Endothelial cell of umbilical vein (primary cell): ENCODE measurements around the gene ASIC4. TPM values are rescaled to one million over a fixed set of nuclear protein-coding genes. Genes with fewer than 3 reads are reported as not detected.

ENCODE experiments used
- BruUV-seq: library from RNA; stranded (reverse); fragments of 400-500 nt; replicated peaks from 2 replicates; lab custom pipeline; 2021; lab: Mats Ljungman, UMichigan
- CTCF ChIA-PET: fragments of 300-600, 350-600 bp; sonication (Branson Sonifier 250); formaldehyde crosslinking; loops from one replicate; lab custom pipeline; 2021; ENCODE audit warnings: antibody characterized with exemption, inconsistent platforms; lab: Charles Lee
- POLR2A ChIA-PET: fragments of 300-600, 350-600 bp; sonication (Branson Sonifier 250); formaldehyde crosslinking; loops from one replicate; lab custom pipeline; 2021; ENCODE audit warnings: antibody characterized with exemption, inconsistent platforms; lab: Charles Lee
- DNase-seq: peaks from one replicate; pipeline ENCODE4 v3.0.0-alpha.2; 2011; ENCODE audit warnings: low read depth, low spot score
- FAIRE-seq: peaks from 2 replicates; lab custom pipeline; 2011; peaks lifted over from hg19 to GRCh38; lab: Jason Lieb, UNC
- H2AFZ ChIP-seq: 2 replicates; pipeline ENCODE4 v1.6.0; 2012; ENCODE audit warnings: low read depth, low read length, control low read depth, inconsistent platforms
- H3K27ac ChIP-seq: 2 replicates; pipeline ENCODE4 v1.5.1; 2011; ENCODE audit warnings: low read depth, mild to moderate bottlenecking, control low read depth, low read length, moderate library complexity; ENCODE audit not compliant: insufficient read depth
- H3K27me3 ChIP-seq, 2 experiments: 2 replicates each; pipeline versions ENCODE4 v1.6.0 to v1.6.1; 2011; ENCODE audit warnings: low read length in 2 of 2, mixed read lengths in 1 of 2; ENCODE audit not compliant: control insufficient read depth in 2 of 2, insufficient read depth in 2 of 2
- H3K36me3 ChIP-seq, 2 experiments: 2 replicates in 1 of 2; 3 replicates in 1 of 2; pipeline ENCODE4 v1.5.1; 2011; ENCODE audit warnings: low read length in 2 of 2, mild to moderate bottlenecking in 1 of 2, moderate library complexity in 1 of 2; ENCODE audit not compliant: control insufficient read depth in 2 of 2, insufficient read depth in 2 of 2; ENCODE audit errors: extremely low read depth in 1 of 2
- H3K4me1 ChIP-seq: 3 replicates; pipeline ENCODE4 v1.5.1; 2011; ENCODE audit warnings: mild to moderate bottlenecking, low read length; ENCODE audit not compliant: control insufficient read depth, insufficient read depth; ENCODE audit errors: extremely low read depth
- H3K4me2 ChIP-seq: 2 replicates; pipeline ENCODE4 v1.6.1; 2011; ENCODE audit warnings: low read length, control low read depth, mixed read lengths; ENCODE audit not compliant: insufficient read depth
- H3K4me3 ChIP-seq, 3 experiments: fragments of 200-600 bp in 1 of 3; sonication (generic), shearing (Covaris generic) in 1 of 3; replicated peaks in 1 of 3; 2 replicates each; pipeline ENCODE4 v1.5.1; 2011 to 2016; ENCODE audit warnings: control low read depth in 3 of 3, low read length in 3 of 3, mild to moderate bottlenecking in 2 of 3, inconsistent platforms in 1 of 3, low read depth in 1 of 3, moderate library complexity in 1 of 3; ENCODE audit not compliant: insufficient read depth in 1 of 3
- H3K79me2 ChIP-seq: 2 replicates; pipeline ENCODE4 v1.6.0; 2012; ENCODE audit warnings: low read length, inconsistent platforms; ENCODE audit not compliant: control insufficient read depth, insufficient read depth
- H3K9ac ChIP-seq: replicated peaks from 2 replicates; pipeline ENCODE3; 2011; ENCODE audit warnings: low read length, control low read depth; ENCODE audit not compliant: insufficient read depth; ENCODE audit errors: extremely low read depth
- H3K9me1 ChIP-seq: replicated peaks from 3 replicates; pipeline ENCODE4 v1.6.0; 2011; ENCODE audit warnings: mild to moderate bottlenecking, low read length; ENCODE audit not compliant: control insufficient read depth, insufficient read depth; ENCODE audit errors: extremely low read depth
- H3K9me3 ChIP-seq: replicated peaks from 2 replicates; pipeline ENCODE4 v1.5.1; 2012; ENCODE audit warnings: low read length, inconsistent platforms; ENCODE audit not compliant: control insufficient read depth, insufficient read depth
- H4K20me1 ChIP-seq: replicated peaks from 2 replicates; pipeline ENCODE3; 2011; ENCODE audit warnings: mild to moderate bottlenecking, low read length; ENCODE audit not compliant: control insufficient read depth, insufficient read depth; ENCODE audit errors: extremely low read depth
- EZH2 ChIP-seq: IDR thresholded peaks from 2 replicates; pipeline ENCODE4 v1.6.1; 2012; ENCODE audit warnings: borderline replicate concordance, low read depth, mild to moderate bottlenecking, moderate library complexity, low read length, inconsistent platforms; ENCODE audit not compliant: severe bottlenecking
- JUN ChIP-seq: IDR thresholded peaks from 2 replicates; pipeline ENCODE4 v1.6.1; 2011; ENCODE audit warnings: borderline replicate concordance, low read depth; ENCODE audit not compliant: insufficient read length, insufficient read depth
- POLR2AphosphoS5 ChIP-seq: IDR thresholded peaks from 2 replicates; pipeline ENCODE4 v1.6.1; 2012; ENCODE audit warnings: low read depth, mild to moderate bottlenecking, control low read depth, low read length, moderate library complexity; ENCODE audit not compliant: insufficient read depth
- dilution Hi-C: fragments of 300-500 bp; cut with MboI; formaldehyde crosslinking; loops from one replicate; pipeline ENCODE4 v1.15.0; 2019; ENCODE audit warnings: low sequenced_read_pairs; ENCODE audit not compliant: extremely low pct_ligation_motif_present
- intact Hi-C: fragments of 100-400 bp; cut with micrococcal nuclease; formaldehyde crosslinking; loops from one replicate; pipeline ENCODE4 v1.10.0; 2022
- polyA plus RNA-seq, 4 experiments: library from polyadenylated mRNA; depleted of rRNA in 3 of 4; stranded (reverse) in 3 of 4; unstranded in 1 of 4; fragments of >200 nt; gene quantifications; 2 replicates each; pipeline versions ENCODE4 v1.2.1 to v1.2.3, GENCODE V29; 2011 to 2012; ENCODE audit warnings: missing spikeins in 1 of 4
- total RNA-seq: library from RNA; stranded (reverse); gene quantifications from 2 replicates; pipeline ENCODE4 v1.2.3, GENCODE V29; 2021

The ASIC4 gene
- total and polyA plus RNA-seq, 2 donors (not counting 3 experiments of a cell fraction or from before 2014, with no cell fraction given), result not detected

GRCh38 chr2:219551441-219552381 lies 37.4 kb downstream of the ASIC4 start:
- no peaks in the 10 kb centered on the region for H3K4me1 ChIP-seq
- H3K27ac ChIP-seq, result no peak overlapping the region
- no peaks in the 10 kb centered on the region for H3K9me3 ChIP-seq
- H2AFZ ChIP-seq, result peak overlapping the region; percentile 43
- no peaks in the 10 kb centered on the region for H4K20me1 ChIP-seq
- no TSS peak for BruUV-seq
- H3K4me3 ChIP-seq, result no peak overlapping the region
- no peak overlapping the region for H3K9ac ChIP-seq
- no peak for FAIRE-seq
- no peaks in the 10 kb centered on the region for H3K9me1 ChIP-seq
- H3K27me3 ChIP-seq, result peaks cover 19 to 20% of the 10 kb centered on the region in 2 experiments
- H3K79me2 ChIP-seq, result no peaks in the 10 kb centered on the region
- DNase-seq, result no peak
- H3K4me2 ChIP-seq, result no peak overlapping the region
- ChIA-PET POLR2A (no interaction called here), CTCF (interaction anchor here (0.8 to 1.8 kb wide), 11 partner anchors 8 to 88 kb away, joined by 3 to 14 read pairs (median 5); partner anchors contain the start of genes CHPF, OBSL1 and TMEM198)
- dilution Hi-C loops (no loop called here), intact Hi-C loops (no loop called here)
- no peaks in the 10 kb centered on the region for H3K36me3 ChIP-seq
- TF ChIP-seq EZH2 (peak; percentile 32), POLR2AphosphoS5 (no peak)

GRCh38 chr2:219552382-219553167 lies 38.3 kb downstream of the ASIC4 start:
- POLR2A ChIA-PET, result no interaction called here
- Histone ChIP-seq H3K9me3 (no peaks in the 10 kb centered on the region), H3K79me2 (no peaks in the 10 kb centered on the region), H3K9me1 (no peaks in the 10 kb centered on the region), H3K4me2 (peak overlapping the region; percentile 61), H3K27ac (no peak overlapping the region), H3K9ac (no peak overlapping the region), H3K4me1 (no peaks in the 10 kb centered on the region), H3K4me3 (peak overlapping the region in 2 of 3 experiments; percentile 13 to 40), H2AFZ (peak overlapping the region; percentile 80), H3K27me3 (peaks cover 19 to 20% of the 10 kb centered on the region in 2 experiments), H4K20me1 (no peaks in the 10 kb centered on the region), H3K36me3 (no peaks in the 10 kb centered on the region)
- TF ChIP-seq JUN (no peak), EZH2 (peak; percentile 47)
- FAIRE-seq (peak; percentile 56), DNase-seq (peak; percentile 78)
- dilution Hi-C loops, result no loop called here
- no TSS peak for BruUV-seq
- intact Hi-C loops, result no loop called here
- CTCF ChIA-PET, result interaction anchor here (0.8 to 1.4 kb wide), 9 partner anchors 8 to 89 kb away, joined by 3 to 9 read pairs (median 5); partner anchors contain the start of genes CHPF, OBSL1 and TMEM198
